ENCODE measurements around the gene GALNS.
"Not testable (repeated sequence)": the region's sequence is repeated elsewhere in the genome, so short reads cannot be mapped to it uniquely, and the experiment has no call there.

The GALNS gene

DNA sequence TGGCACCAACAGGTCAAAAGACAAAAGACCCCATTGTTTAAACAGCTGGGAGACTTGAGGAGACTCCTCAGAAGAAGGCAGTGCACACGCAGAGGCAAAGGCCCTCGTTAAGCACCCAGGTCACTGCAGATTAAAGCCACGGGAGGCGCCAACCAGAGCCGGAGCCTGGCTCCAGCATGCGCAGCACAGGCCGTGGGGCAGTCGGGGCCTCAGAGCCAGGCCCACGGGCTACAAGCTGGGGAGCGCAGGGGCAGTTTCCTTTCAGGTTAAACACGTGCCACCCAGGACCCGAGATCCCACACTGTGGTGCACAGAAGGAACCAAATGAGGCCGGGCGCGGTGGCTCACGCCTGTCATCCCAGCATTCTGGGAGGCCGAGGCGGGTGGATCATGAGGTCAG lies 80.9 kb downstream of the GALNS start:
- H3K36me3 ChIP-seq (ENCODE audit: insufficient read depth, low read length) = no peaks in the 10 kb centered on the region
- H3K4me1 ChIP-seq (ENCODE audit: insufficient read depth, low read length) = peaks cover 12% of the 10 kb centered on the region; the same call in 1 of the 2 replicates
- no peak overlapping the region for H3K9ac ChIP-seq (ENCODE audit: low read depth, low read length)

DNA sequence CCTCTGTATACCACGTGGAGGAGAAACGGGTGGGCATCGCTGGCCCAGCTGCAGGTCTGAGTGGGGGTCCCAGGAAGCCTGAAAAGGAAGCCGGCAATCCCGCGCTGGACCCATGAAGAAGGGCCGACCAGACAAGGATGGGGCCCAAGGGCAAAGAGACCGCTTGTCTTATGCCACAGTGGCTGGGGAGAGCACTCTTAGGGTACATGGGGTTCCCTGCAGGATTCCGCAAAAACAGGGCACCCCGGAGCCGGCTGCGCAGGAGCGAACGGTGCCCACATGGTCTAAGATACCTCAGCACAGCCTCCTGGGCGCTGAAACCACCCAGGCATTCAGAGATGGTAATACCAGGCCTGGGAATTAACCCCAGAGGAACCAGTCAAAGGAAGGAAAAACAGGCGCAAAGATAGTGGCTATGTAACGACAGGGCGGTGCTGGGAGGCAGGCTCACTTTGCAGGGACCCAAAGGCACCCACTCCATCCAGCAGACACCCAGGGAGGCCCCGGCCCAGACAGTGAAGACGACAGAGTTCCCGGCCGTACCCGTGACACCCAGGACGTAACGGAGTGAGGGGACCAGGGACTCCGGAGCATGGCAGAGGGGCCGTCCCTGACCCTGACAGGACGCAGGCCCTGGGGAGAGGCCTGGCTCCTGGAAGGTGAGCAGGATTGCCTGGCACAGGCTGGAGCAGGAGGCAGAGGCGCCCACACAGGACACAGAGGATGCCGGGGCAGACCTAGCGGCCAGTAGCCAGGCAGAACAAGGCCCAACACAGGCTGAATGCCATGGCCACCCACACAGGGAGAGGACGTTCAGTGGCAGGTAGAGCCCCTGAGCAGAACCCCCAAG lies 82.0 kb downstream of the GALNS start:
- H3K9ac ChIP-seq (ENCODE audit: low read depth, low read length) = no peak overlapping the region
- H3K4me1 ChIP-seq (ENCODE audit: insufficient read depth, low read length) = peaks cover 21% of the 10 kb centered on the region; the same call in 1 of the 2 replicates

More for the DNA sequence above, 80.9 kb downstream of the GALNS start:
- H3K9me3 ChIP-seq (ENCODE audit: control insufficient read depth, insufficient read depth, low read length) = no peaks in the 10 kb centered on the region

DNA sequence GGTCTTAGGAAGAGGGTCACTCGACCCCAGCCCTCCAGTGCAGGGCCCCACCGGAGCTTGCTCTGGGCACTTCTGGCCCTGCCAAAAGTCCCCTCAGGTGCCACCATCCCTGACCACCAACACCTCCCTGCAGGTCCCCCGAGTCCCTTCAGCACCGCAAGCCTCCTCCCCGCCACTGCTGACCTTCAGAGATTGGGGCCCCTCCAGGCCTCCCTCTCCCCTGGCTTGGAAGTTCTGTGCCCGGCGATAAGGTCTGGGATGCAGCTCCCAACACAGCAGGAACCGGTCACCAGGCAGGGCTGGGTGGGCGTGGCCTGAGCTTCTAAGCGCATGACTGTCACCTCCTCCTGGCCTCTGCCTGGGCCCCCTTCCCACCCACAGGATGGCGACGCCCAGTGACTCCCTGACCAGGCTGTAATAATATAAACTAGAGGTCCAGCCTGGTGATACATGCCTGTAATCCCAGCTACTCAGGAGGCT lies 82.9 kb downstream of the GALNS start:
- Histone ChIP-seq H3K9me3 (ENCODE audit: control insufficient read depth, insufficient read depth, low read length) (no peaks in the 10 kb centered on the region), H3K36me3 (ENCODE audit: insufficient read depth, low read length) (no peaks in the 10 kb centered on the region), H3K9ac (ENCODE audit: low read depth, low read length) (no peak overlapping the region), H3K4me1 (ENCODE audit: insufficient read depth, low read length) (peaks cover 27% of the 10 kb centered on the region; the same call in 1 of the 2 replicates)

More for the DNA sequence above, 82.0 kb downstream of the GALNS start:
- Histone ChIP-seq H3K9me3 (ENCODE audit: control insufficient read depth, insufficient read depth, low read length) (no peaks in the 10 kb centered on the region), H3K36me3 (ENCODE audit: insufficient read depth, low read length) (no peaks in the 10 kb centered on the region)

DNA sequence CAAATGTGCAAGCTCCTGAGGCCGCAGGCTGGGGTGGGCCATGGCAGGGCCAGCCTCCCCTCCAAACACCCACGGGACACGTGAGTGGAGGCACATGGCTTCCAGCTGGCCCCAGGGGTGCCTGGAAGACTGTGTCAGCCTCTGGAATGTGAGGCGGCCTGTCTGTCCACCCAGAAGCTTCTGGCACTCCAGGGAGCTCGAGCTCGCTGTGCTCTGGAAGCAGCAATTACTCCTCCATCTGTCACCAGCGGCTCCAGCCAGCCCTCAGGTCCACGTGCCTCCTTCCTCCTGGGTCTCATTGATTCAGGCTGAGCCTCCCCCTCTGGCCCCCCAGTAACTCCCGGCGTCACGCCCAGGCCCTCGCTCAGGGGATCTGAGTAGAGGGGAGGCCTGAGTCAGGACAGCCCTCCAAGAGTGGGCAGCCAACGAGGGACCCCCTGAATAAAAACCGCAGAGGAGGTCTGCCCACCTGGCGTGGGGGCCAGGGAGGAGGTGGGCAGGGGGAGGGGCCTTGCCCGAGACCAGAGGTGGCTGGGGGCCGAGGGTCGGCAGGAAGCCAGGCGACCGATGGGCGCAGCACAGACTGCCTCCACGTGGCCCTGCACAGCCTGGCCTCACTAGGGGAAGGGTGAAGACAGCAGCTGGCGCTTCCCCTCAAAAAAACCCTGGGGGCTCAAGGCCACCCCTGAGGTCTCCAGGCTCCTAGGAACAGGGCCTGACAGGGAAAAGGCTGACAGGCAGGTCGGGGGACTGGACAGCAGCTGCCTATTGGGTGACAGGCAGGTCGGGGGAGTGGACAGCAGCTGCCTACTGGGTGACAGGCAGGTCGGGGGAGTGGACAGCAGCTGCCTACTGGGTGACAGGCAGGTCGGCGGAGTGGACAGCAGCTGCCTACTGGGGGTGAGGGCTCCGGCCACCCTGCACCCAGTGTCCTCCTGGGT lies 83.6 kb downstream of the GALNS start:
- no peaks in the 10 kb centered on the region for H3K36me3 ChIP-seq (ENCODE audit: insufficient read depth, low read length)
- H3K4me1 ChIP-seq (ENCODE audit: insufficient read depth, low read length) = peaks cover 27% of the 10 kb centered on the region; the same call in 1 of the 2 replicates
- no peak overlapping the region for H3K9ac ChIP-seq (ENCODE audit: low read depth, low read length)

DNA sequence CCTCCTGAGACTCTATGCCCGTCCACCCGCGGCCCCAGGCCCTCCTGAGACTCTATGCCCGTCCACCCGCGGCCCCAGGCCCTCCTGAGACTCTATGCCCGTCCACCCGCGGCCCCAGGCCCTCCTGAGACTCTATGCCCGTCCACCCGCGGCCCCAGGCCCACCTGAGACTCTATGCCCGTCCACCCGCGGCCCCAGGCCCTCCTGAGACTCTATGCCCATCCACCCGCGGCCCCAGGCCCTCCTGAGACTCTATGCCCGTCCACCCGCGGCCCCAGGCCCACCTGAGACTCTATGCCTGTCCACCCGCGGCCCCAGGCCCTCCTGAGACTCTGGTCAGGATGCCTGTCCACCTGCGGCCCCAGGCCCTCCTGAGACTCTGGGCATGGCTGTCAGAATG lies 85.0 kb downstream of the GALNS start:
- not testable (repeated sequence) for H3K36me3 ChIP-seq (ENCODE audit: insufficient read depth, low read length); H3K9me3 ChIP-seq (ENCODE audit: control insufficient read depth, insufficient read depth, low read length); H3K9ac ChIP-seq (ENCODE audit: low read depth, low read length)
- peaks cover 27% of the 10 kb centered on the region; the same call in 1 of the 2 replicates for H3K4me1 ChIP-seq (ENCODE audit: insufficient read depth, low read length)

More for the DNA sequence above, 83.6 kb downstream of the GALNS start:
- no peaks in the 10 kb centered on the region for H3K9me3 ChIP-seq (ENCODE audit: control insufficient read depth, insufficient read depth, low read length)

DNA sequence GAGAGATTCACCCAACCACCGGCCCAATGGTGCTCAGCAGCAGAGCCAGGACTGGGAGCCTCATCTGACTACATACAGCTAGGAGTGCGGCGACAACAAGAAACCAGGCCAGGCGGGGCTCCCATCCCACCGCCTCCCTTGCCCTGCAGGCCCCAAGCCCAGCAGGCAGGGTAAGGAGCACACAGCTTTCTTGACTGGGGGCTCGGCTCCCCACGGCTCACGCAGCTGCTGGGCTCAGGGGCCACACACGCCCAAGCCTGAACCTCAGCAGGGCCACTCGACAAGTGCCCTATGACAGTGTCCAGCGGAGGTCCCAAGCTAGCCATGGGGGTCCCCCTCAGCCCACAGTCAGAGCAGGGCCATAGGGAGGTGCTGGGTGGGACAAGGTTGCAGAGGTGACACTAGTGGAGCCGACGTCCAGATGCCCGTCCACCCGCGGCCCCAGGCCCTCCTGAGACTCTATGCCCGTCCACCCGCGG lies 85.4 kb downstream of the GALNS start:
- peaks cover 27% of the 10 kb centered on the region; the same call in 1 of the 2 replicates for H3K4me1 ChIP-seq (ENCODE audit: insufficient read depth, low read length)
- H3K9ac ChIP-seq (ENCODE audit: low read depth, low read length) = no peak overlapping the region; the same call in 1 of the 2 replicates

DNA sequence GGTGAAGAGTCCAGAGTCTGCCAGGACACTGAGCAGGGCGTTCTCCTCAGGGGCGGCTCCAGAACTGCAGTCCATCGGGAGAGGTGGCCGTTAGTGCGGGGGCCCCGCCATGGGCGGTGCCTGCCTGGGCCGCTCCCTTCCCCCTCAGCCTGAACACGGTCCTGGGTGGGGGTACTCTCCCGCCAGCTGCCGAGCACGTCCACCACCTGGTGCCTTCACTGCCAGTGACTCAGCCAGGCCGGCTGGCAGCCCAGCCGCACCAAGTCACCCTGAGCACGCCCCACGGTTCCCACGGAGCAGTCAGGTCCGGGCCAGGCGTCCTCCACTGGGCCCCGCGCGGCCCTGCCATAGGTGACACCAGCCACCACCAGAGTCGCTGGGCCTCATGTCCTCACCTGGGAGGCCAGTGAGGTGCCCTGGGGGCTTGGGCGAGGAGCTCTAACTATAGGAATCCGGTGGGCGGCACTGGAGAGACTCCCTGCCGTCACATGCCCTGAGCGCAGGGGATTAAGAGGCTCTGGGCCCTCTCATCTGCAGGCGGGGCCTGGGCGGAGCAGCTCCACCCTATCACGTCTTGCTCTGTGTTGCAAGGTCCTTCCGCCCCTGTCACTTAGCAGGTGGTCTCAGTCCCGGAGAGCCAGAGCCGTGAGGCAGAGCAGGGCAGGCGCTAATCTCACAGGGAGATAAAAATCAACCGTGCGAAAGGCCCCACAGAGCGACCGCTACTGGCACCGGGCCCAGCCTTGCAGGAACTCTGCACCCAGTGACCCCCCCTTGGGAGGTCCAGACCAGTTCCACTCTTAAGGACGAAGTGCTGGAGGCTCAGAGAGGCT lies 86.1 kb downstream of the GALNS start:
- H3K9me3 ChIP-seq (ENCODE audit: control insufficient read depth, insufficient read depth, low read length) = no peaks in the 10 kb centered on the region
- peaks cover 27% of the 10 kb centered on the region; the same call in 1 of the 2 replicates for H3K4me1 ChIP-seq (ENCODE audit: insufficient read depth, low read length)
- H3K36me3 ChIP-seq (ENCODE audit: insufficient read depth, low read length) = no peaks in the 10 kb centered on the region
- peak overlapping the region; percentile 20; the same call in 1 of the 2 replicates for H3K9ac ChIP-seq (ENCODE audit: low read depth, low read length)

More for the DNA sequence above, 85.4 kb downstream of the GALNS start:
- Histone ChIP-seq H3K9me3 (ENCODE audit: control insufficient read depth, insufficient read depth, low read length) (no peaks in the 10 kb centered on the region), H3K36me3 (ENCODE audit: insufficient read depth, low read length) (no peaks in the 10 kb centered on the region)

DNA sequence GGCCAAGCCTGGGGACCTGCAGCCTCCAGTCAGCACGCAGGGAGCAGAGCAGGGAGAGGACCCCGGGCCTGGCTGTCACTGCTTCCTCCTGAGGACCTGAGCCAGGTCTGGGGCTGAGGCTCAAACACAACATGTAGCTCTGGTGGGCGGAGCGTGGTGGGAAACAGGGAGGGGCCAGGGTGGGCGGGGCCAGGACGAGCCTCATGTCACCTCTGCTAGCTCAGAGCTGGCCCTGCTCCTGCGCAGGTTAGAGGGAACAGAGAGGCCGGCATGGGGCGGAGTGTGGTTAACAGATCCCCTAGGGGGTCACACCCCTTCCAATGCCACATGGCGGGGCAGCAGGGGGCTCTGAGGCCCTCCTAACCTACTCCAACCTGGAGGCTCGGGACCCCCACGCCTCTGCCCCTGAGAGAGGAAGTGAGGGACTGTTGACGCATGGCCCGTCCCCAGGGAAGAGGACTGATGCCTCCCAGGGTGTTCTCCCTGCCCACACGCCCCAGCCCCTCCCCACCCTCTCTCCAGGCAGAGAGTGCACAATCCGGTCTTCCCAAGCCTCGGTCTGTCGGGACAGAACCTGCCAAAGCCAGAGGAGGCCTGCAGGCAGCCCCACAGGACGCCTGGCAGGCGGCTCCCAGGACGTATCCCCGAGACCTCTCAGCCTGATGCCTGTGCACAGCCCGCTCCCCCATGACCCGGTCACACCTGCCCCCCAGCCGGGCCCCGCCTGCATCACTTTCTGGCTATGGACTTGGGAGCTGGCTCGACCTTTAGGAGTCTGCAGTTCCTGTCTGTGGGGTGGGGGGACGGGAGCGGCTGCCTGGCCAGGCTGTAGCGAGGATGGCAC lies 86.9 kb downstream of the GALNS start:
- peaks cover 33% of the 10 kb centered on the region for H3K4me1 ChIP-seq (ENCODE audit: insufficient read depth, low read length)
- H3K36me3 ChIP-seq (ENCODE audit: insufficient read depth, low read length) = no peaks in the 10 kb centered on the region
- peak overlapping the region; percentile 20; the same call in 1 of the 2 replicates for H3K9ac ChIP-seq (ENCODE audit: low read depth, low read length)

DNA sequence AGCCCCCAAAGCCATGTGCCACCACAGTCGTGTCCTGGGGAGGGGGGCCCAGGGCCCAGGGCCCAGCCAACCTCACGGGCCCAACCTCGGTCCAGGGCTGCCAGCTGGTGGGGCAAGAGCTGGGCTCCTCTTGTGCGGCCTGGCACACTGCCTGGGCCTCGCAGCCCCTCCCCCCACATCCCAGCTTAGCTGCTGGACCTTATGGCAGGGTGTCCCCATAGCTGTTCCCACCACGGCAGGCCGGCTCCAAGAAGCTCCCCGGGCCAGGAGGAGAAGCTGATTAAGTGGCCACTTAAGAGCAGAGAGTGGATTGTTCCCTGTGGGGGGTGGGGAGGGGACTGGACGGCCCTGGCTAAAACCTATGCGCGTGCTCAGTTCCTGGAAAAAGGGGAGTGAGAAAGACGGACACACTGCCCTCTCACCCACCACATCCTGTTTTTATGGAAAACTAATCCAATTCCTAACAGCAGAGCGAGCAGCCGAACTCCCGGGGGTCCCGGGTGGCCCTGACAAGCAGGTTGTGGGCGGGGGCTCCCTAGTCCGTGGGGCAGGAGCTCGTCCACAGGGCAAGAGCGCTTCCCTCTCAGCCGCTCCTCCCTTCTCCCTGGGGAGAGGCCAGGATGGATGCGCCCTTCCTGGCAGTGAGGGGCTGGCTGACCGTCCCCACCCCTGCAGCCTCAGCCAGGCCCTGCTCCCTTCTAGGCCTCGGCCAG lies 88.5 kb downstream of the GALNS start:
- no peaks in the 10 kb centered on the region for H3K9me3 ChIP-seq (ENCODE audit: control insufficient read depth, insufficient read depth, low read length)
- H3K36me3 ChIP-seq (ENCODE audit: insufficient read depth, low read length) = no peaks in the 10 kb centered on the region
- peaks cover 40% of the 10 kb centered on the region for H3K4me1 ChIP-seq (ENCODE audit: insufficient read depth, low read length)
- no peak overlapping the region for H3K9ac ChIP-seq (ENCODE audit: low read depth, low read length)

More for the DNA sequence above, 86.9 kb downstream of the GALNS start:
- H3K9me3 ChIP-seq (ENCODE audit: control insufficient read depth, insufficient read depth, low read length) = no peaks in the 10 kb centered on the region

DNA sequence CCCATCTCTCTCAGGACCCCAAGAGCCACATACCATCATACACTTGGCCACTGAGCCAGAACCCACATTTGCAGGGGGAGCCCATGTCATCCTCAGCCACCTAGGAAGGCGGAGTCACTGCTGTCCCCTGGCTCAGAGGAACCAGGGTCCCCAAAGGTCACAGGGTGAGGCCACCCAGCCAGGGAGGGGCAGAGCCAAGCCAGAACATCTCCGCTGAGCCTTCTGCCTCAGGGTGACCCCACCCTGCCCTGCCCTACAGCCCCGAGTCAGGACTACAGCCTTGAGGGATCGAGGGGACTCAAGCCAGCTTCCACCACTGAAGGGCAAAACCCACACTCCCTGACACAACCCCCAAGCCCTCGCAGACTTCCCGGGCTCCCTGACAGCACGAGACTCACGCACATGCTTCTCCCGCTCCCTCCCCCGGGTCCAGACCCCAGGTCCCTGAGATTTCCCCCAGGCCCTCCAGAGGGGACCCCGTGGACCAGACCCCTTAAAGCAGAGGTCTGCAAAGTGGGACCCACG lies 89.1 kb downstream of the GALNS start:
- H3K9me3 ChIP-seq (ENCODE audit: control insufficient read depth, insufficient read depth, low read length) = no peaks in the 10 kb centered on the region
- peaks cover 46% of the 10 kb centered on the region for H3K4me1 ChIP-seq (ENCODE audit: insufficient read depth, low read length)
- H3K9ac ChIP-seq (ENCODE audit: low read depth, low read length) = no peak overlapping the region
- no peaks in the 10 kb centered on the region for H3K36me3 ChIP-seq (ENCODE audit: insufficient read depth, low read length)

DNA sequence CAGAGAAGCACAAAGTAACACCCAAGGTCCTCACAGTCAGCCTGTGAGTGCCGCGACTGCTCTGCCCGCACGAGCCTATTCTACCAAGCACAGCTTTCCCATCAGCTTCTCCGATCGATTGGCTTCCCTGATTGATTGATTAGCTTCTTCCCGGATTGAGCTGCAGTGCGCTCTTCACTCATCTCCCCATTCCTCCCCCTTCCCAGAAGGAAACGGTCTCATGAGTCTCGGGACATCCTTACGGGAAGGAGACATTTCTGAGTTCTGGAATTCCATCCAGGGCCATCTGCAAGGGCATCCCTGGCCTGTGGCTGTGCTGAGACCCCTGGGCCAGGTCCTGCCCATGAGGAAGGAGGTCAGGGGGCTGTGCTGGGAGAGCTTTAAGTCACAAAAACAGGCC lies 89.8 kb downstream of the GALNS start:
- Histone ChIP-seq H3K4me1 (ENCODE audit: insufficient read depth, low read length) (peaks cover 49% of the 10 kb centered on the region), H3K9me3 (ENCODE audit: control insufficient read depth, insufficient read depth, low read length) (no peaks in the 10 kb centered on the region), H3K9ac (ENCODE audit: low read depth, low read length) (no peak overlapping the region), H3K36me3 (ENCODE audit: insufficient read depth, low read length) (no peaks in the 10 kb centered on the region)

DNA sequence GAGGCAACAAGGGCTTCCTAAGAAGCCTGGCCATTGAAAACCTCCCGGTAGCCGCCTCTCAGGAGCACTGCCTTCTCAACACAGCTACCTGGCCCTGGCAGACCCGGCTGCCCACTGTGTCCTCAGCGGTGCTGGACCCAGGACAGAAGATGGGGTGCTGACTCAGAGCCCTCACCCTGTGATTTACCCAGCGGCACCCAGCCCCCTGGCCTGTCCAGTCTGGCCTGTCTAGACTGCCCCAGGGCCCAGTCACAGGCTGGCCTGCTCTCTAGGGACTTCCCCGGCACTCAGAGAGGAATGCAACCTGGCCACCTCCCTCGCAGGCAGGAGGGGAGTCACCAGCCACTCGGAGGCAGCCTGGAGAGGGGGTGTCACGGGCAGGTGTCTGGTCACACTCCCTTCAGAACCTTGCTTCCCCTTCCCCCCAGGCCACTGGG lies 91.8 kb downstream of the GALNS start:
- H3K36me3 ChIP-seq (ENCODE audit: insufficient read depth, low read length) = no peaks in the 10 kb centered on the region
- H3K4me1 ChIP-seq (ENCODE audit: insufficient read depth, low read length) = peaks cover 35% of the 10 kb centered on the region
- no peak overlapping the region for H3K9ac ChIP-seq (ENCODE audit: low read depth, low read length)
- no peaks in the 10 kb centered on the region for H3K9me3 ChIP-seq (ENCODE audit: control insufficient read depth, insufficient read depth, low read length)

All from ES-I3 (cell line).